Measurements from ENCODE around the gene MARCHF3. TPM values are rescaled to one million over a fixed set of nuclear protein-coding genes. Genes with fewer than 3 reads are reported as not detected.
"Not testable (repeated sequence)": the region's sequence is repeated elsewhere in the genome, so short reads cannot be mapped to it uniquely, and the experiment has no call there.

MARCHF3 gene
- total RNA-seq, 2 donors from 2014 or later: 10.4 to 34.1 TPM

- DNase-seq (ENCODE audit: low spot score) (no peak), ATAC-seq (ENCODE audit: insufficient number of reproducible peaks, low FRiP score, low read depth) (no peak)
- H3K36me3 ChIP-seq: no peaks in the 10 kb centered on the region
- H3K4me3 ChIP-seq: no peak overlapping the region
- TF ChIP-seq CTCF (IDR thresholded peaks at IDR 0.05): no peak
- H3K27me3 ChIP-seq (replicated peaks; ENCODE audit: insufficient read depth): no peaks in the 10 kb centered on the region
- H3K9me3 ChIP-seq: no peaks in the 10 kb centered on the region
- no peak overlapping the region for H3K27ac ChIP-seq
- H3K4me1 ChIP-seq (ENCODE audit: control insufficient read depth in 1 of 2, low read depth in 2 of 2): peaks cover 0 to 2% of the 10 kb centered on the region in 2 donors
Observed at GRCh38 chr5:127026166-127026565, 4.2 kb downstream of the MARCHF3 start.

- ATAC-seq (ENCODE audit: insufficient number of reproducible peaks, low FRiP score, low read depth) (no peak), DNase-seq (ENCODE audit: low spot score) (no peak)
- Histone ChIP-seq H3K4me1 (ENCODE audit: control insufficient read depth in 1 of 2, low read depth in 2 of 2) (no peaks in the 10 kb centered on the region), H3K4me3 (no peak overlapping the region), H3K36me3 (no peaks in the 10 kb centered on the region), H3K27ac (no peak overlapping the region), H3K9me3 (no peaks in the 10 kb centered on the region), H3K27me3 (replicated peaks; ENCODE audit: insufficient read depth) (no peaks in the 10 kb centered on the region)
- no peak for TF ChIP-seq CTCF (IDR thresholded peaks at IDR 0.05)
Observed at GRCh38 chr5:127025467-127025866, 4.9 kb downstream of the MARCHF3 start.

- DNase-seq (ENCODE audit: low spot score): no peak
- no peaks in the 10 kb centered on the region for H3K27me3 ChIP-seq (replicated peaks; ENCODE audit: insufficient read depth)
- H3K9me3 ChIP-seq: no peaks in the 10 kb centered on the region
- no peak for ATAC-seq (ENCODE audit: insufficient number of reproducible peaks, low FRiP score, low read depth)
- H3K27ac ChIP-seq: no peak overlapping the region
- no peak for TF ChIP-seq CTCF (IDR thresholded peaks at IDR 0.05)
- no peak overlapping the region for H3K4me3 ChIP-seq
- no peaks in the 10 kb centered on the region for H3K4me1 ChIP-seq (ENCODE audit: control insufficient read depth in 1 of 2, low read depth in 2 of 2)
- H3K36me3 ChIP-seq: no peaks in the 10 kb centered on the region
Observed at GRCh38 chr5:127024821-127025220, 5.5 kb downstream of the MARCHF3 start.

- not testable (repeated sequence) for H3K4me1 ChIP-seq (ENCODE audit: control insufficient read depth in 1 of 2, low read depth in 2 of 2); H3K27me3 ChIP-seq (replicated peaks; ENCODE audit: insufficient read depth); H3K27ac ChIP-seq; ATAC-seq (ENCODE audit: insufficient number of reproducible peaks, low FRiP score, low read depth); H3K9me3 ChIP-seq; H3K36me3 ChIP-seq; H3K4me3 ChIP-seq; DNase-seq (ENCODE audit: low spot score)
Observed at GRCh38 chr5:127023552-127024191, 6.7 kb downstream of the MARCHF3 start.

GRCh38 chr5:127022846-127023245, 7.5 kb downstream of the MARCHF3 start:
- H3K27ac ChIP-seq: no peak overlapping the region
- TF ChIP-seq CTCF (IDR thresholded peaks at IDR 0.05): no peak
- H3K9me3 ChIP-seq: no peaks in the 10 kb centered on the region
- H3K4me3 ChIP-seq: no peak overlapping the region
- ATAC-seq (ENCODE audit: insufficient number of reproducible peaks, low FRiP score, low read depth): no peak
- H3K4me1 ChIP-seq (ENCODE audit: control insufficient read depth in 1 of 2, low read depth in 2 of 2): no peaks in the 10 kb centered on the region
- H3K36me3 ChIP-seq: no peaks in the 10 kb centered on the region
- no peaks in the 10 kb centered on the region for H3K27me3 ChIP-seq (replicated peaks; ENCODE audit: insufficient read depth)
- DNase-seq (ENCODE audit: low spot score): no peak

GRCh38 chr5:127019928-127020327, 10.4 kb downstream of the MARCHF3 start:
- no peak for TF ChIP-seq CTCF (IDR thresholded peaks at IDR 0.05)
- Histone ChIP-seq H3K27ac (no peak overlapping the region), H3K36me3 (no peaks in the 10 kb centered on the region), H3K9me3 (no peaks in the 10 kb centered on the region), H3K4me3 (no peak overlapping the region), H3K27me3 (replicated peaks; ENCODE audit: insufficient read depth) (no peaks in the 10 kb centered on the region), H3K4me1 (ENCODE audit: control insufficient read depth in 1 of 2, low read depth in 2 of 2) (no peaks in the 10 kb centered on the region)
- DNase-seq (ENCODE audit: low spot score): no peak
- ATAC-seq (ENCODE audit: insufficient number of reproducible peaks, low FRiP score, low read depth): no peak

GRCh38 chr5:127016722-127017121, 13.6 kb downstream of the MARCHF3 start:
- H3K4me1 ChIP-seq (ENCODE audit: control insufficient read depth in 1 of 2, low read depth in 2 of 2); DNase-seq (ENCODE audit: low spot score); ATAC-seq (ENCODE audit: insufficient number of reproducible peaks, low FRiP score, low read depth); H3K9me3 ChIP-seq; H3K27ac ChIP-seq; H3K36me3 ChIP-seq; H3K4me3 ChIP-seq; H3K27me3 ChIP-seq (replicated peaks; ENCODE audit: insufficient read depth): not testable (repeated sequence)
